ENCODE measurements around the gene LASP1NB.

Gene LASP1NB

GRCh38 chr17:38890410-38890746, 35.0 kb upstream of the LASP1NB start:
- DNase-seq = no peak
- Mint-ChIP-seq H3K9me3 (no peaks in the 10 kb centered on the region), H3K4me3 (peak overlapping the region; percentile 50), H3K36me3 (ENCODE audit: low read depth) (peaks cover 44% of the 10 kb centered on the region), H3K27me3 (no peaks in the 10 kb centered on the region), H3K4me1 (peaks cover 77% of the 10 kb centered on the region), H3K27ac (peak overlapping the region; percentile 62)
- intact Hi-C loops (cut with micrococcal nuclease) = no loop called here

- no peak for DNase-seq
- Mint-ChIP-seq H3K4me1 (peaks cover 69% of the 10 kb centered on the region), H3K4me3 (peak overlapping the region; percentile 27), H3K9me3 (no peaks in the 10 kb centered on the region), H3K36me3 (ENCODE audit: low read depth) (peaks cover 45% of the 10 kb centered on the region), H3K27me3 (no peaks in the 10 kb centered on the region), H3K27ac (peak overlapping the region; percentile 89)
- intact Hi-C loops (cut with micrococcal nuclease) = no loop called here
These were observed 34.0 kb upstream of the LASP1NB start for GRCh38 chr17:38891441-38891840.

- intact Hi-C loops (cut with micrococcal nuclease) = no loop called here
- H3K27me3 Mint-ChIP-seq = no peaks in the 10 kb centered on the region
- no peak for DNase-seq
- peak overlapping the region; percentile 89 for H3K27ac Mint-ChIP-seq
- peaks cover 49% of the 10 kb centered on the region for H3K36me3 Mint-ChIP-seq (ENCODE audit: low read depth)
- H3K4me1 Mint-ChIP-seq = peaks cover 65% of the 10 kb centered on the region
- H3K9me3 Mint-ChIP-seq = no peaks in the 10 kb centered on the region
- H3K4me3 Mint-ChIP-seq = peak overlapping the region; percentile 55
These were observed 33.3 kb upstream of the LASP1NB start for GRCh38 chr17:38892083-38892482.

GRCh38 chr17:38892620-38893019, 32.8 kb upstream of the LASP1NB start:
- H3K36me3 Mint-ChIP-seq (ENCODE audit: low read depth) = peaks cover 55% of the 10 kb centered on the region
- H3K4me3 Mint-ChIP-seq = no peak overlapping the region
- no peaks in the 10 kb centered on the region for H3K9me3 Mint-ChIP-seq
- no peaks in the 10 kb centered on the region for H3K27me3 Mint-ChIP-seq
- peaks cover 67% of the 10 kb centered on the region for H3K4me1 Mint-ChIP-seq
- DNase-seq = no peak
- intact Hi-C loops (cut with micrococcal nuclease) = no loop called here
- peak overlapping the region; percentile 66 for H3K27ac Mint-ChIP-seq

GRCh38 chr17:38893113-38893512, 32.3 kb upstream of the LASP1NB start:
- Mint-ChIP-seq H3K9me3 (no peaks in the 10 kb centered on the region), H3K4me3 (no peak overlapping the region), H3K27ac (peak overlapping the region; percentile 61), H3K36me3 (ENCODE audit: low read depth) (peaks cover 57% of the 10 kb centered on the region), H3K4me1 (peaks cover 68% of the 10 kb centered on the region), H3K27me3 (no peaks in the 10 kb centered on the region)
- DNase-seq = no peak
- intact Hi-C loops (cut with micrococcal nuclease) = no loop called here

- Mint-ChIP-seq H3K27ac (peak overlapping the region; percentile 61), H3K27me3 (no peaks in the 10 kb centered on the region)
- DNase-seq = peak; percentile 73
These were observed 31.8 kb upstream of the LASP1NB start for GRCh38 chr17:38893607-38894006.

GRCh38 chr17:38894276-38894675, 31.1 kb upstream of the LASP1NB start:
- DNase-seq = no peak
- no peaks in the 10 kb centered on the region for H3K27me3 Mint-ChIP-seq
- H3K4me3 Mint-ChIP-seq = peak overlapping the region; percentile 28
- intact Hi-C loops (cut with micrococcal nuclease) = no loop called here
- peaks cover 60% of the 10 kb centered on the region for H3K36me3 Mint-ChIP-seq (ENCODE audit: low read depth)
- peak overlapping the region; percentile 61 for H3K27ac Mint-ChIP-seq
- H3K9me3 Mint-ChIP-seq = no peaks in the 10 kb centered on the region
- H3K4me1 Mint-ChIP-seq = peaks cover 69% of the 10 kb centered on the region

More at GRCh38 chr17:38893607-38894006, 31.8 kb upstream of the LASP1NB start:
- intact Hi-C loops (cut with micrococcal nuclease) = no loop called here
- peaks cover 60% of the 10 kb centered on the region for H3K36me3 Mint-ChIP-seq (ENCODE audit: low read depth)
- peak overlapping the region; percentile 28 for H3K4me3 Mint-ChIP-seq
- no peaks in the 10 kb centered on the region for H3K9me3 Mint-ChIP-seq
- H3K4me1 Mint-ChIP-seq = peaks cover 69% of the 10 kb centered on the region

GRCh38 chr17:38896346-38896954, 29.0 kb upstream of the LASP1NB start:
- peaks cover 60% of the 10 kb centered on the region for H3K4me1 Mint-ChIP-seq
- H3K4me3 Mint-ChIP-seq = no peak overlapping the region
- peak overlapping the region; percentile 91 for H3K27ac Mint-ChIP-seq
- no peaks in the 10 kb centered on the region for H3K27me3 Mint-ChIP-seq
- DNase-seq = no peak
- intact Hi-C loops (cut with micrococcal nuclease) = no loop called here
- peaks cover 60% of the 10 kb centered on the region for H3K36me3 Mint-ChIP-seq (ENCODE audit: low read depth)
- no peaks in the 10 kb centered on the region for H3K9me3 Mint-ChIP-seq

GRCh38 chr17:38897176-38897575, 28.2 kb upstream of the LASP1NB start:
- intact Hi-C loops (cut with micrococcal nuclease) = no loop called here
- Mint-ChIP-seq H3K27me3 (no peaks in the 10 kb centered on the region), H3K4me3 (no peak overlapping the region), H3K27ac (peak overlapping the region; percentile 91), H3K36me3 (ENCODE audit: low read depth) (peaks cover 54% of the 10 kb centered on the region), H3K4me1 (peaks cover 53% of the 10 kb centered on the region), H3K9me3 (no peaks in the 10 kb centered on the region)
- DNase-seq = no peak

- H3K4me1 Mint-ChIP-seq = peaks cover 48% of the 10 kb centered on the region
- H3K27ac Mint-ChIP-seq = peak overlapping the region; percentile 91
- intact Hi-C loops (cut with micrococcal nuclease) = loop anchor here (1.0 to 2.0 kb wide), 4 partner anchors 26 to 73 kb away; partner anchors contain the start of genes CWC25 and RPL23
- peak overlapping the region; percentile 75 for H3K4me3 Mint-ChIP-seq
- peaks cover 52% of the 10 kb centered on the region for H3K36me3 Mint-ChIP-seq (ENCODE audit: low read depth)
- H3K9me3 Mint-ChIP-seq = no peaks in the 10 kb centered on the region
- H3K27me3 Mint-ChIP-seq = no peaks in the 10 kb centered on the region
- DNase-seq = no peak
These were observed 27.6 kb upstream of the LASP1NB start for GRCh38 chr17:38897671-38898290.

GRCh38 chr17:38898291-38898679, 27.1 kb upstream of the LASP1NB start:
- DNase-seq = peak; percentile 77
- no peaks in the 10 kb centered on the region for H3K9me3 Mint-ChIP-seq
- H3K27ac Mint-ChIP-seq = peak overlapping the region; percentile 91
- H3K4me1 Mint-ChIP-seq = peaks cover 47% of the 10 kb centered on the region
- peak overlapping the region; percentile 75 for H3K4me3 Mint-ChIP-seq
- H3K27me3 Mint-ChIP-seq = no peaks in the 10 kb centered on the region
- H3K36me3 Mint-ChIP-seq (ENCODE audit: low read depth) = peaks cover 54% of the 10 kb centered on the region
- intact Hi-C loops (cut with micrococcal nuclease) = loop anchor here (1.0 to 2.0 kb wide), 4 partner anchors 27 to 73 kb away; partner anchors contain the start of genes CWC25 and RPL23

- Mint-ChIP-seq H3K36me3 (ENCODE audit: low read depth) (peaks cover 59% of the 10 kb centered on the region), H3K9me3 (no peaks in the 10 kb centered on the region)
These were observed 26.5 kb upstream of the LASP1NB start for GRCh38 chr17:38898812-38899348.

GRCh38 chr17:38899421-38899820, 26.0 kb upstream of the LASP1NB start:
- peak overlapping the region; percentile 91 for H3K27ac Mint-ChIP-seq
- peaks cover 41% of the 10 kb centered on the region for H3K4me1 Mint-ChIP-seq
- H3K36me3 Mint-ChIP-seq (ENCODE audit: low read depth) = peaks cover 59% of the 10 kb centered on the region
- no peaks in the 10 kb centered on the region for H3K27me3 Mint-ChIP-seq
- peak overlapping the region; percentile 75 for H3K4me3 Mint-ChIP-seq
- intact Hi-C loops (cut with micrococcal nuclease) = loop anchor here (2.0 kb wide), 3 partner anchors 27 to 75 kb away; partner anchors contain the start of genes CWC25 and RPL23
- H3K9me3 Mint-ChIP-seq = no peaks in the 10 kb centered on the region
- no peak for DNase-seq

More at GRCh38 chr17:38898812-38899348, 26.5 kb upstream of the LASP1NB start:
- Mint-ChIP-seq H3K27ac (peak overlapping the region; percentile 91), H3K4me1 (peaks cover 46% of the 10 kb centered on the region), H3K27me3 (no peaks in the 10 kb centered on the region), H3K4me3 (peak overlapping the region; percentile 75)
- peak; percentile 93 for DNase-seq
- intact Hi-C loops (cut with micrococcal nuclease) = loop anchor here (1.0 to 2.0 kb wide), 4 partner anchors 28 to 74 kb away; partner anchors contain the start of genes CWC25 and RPL23

GRCh38 chr17:38900978-38901656, 24.3 kb upstream of the LASP1NB start:
- Mint-ChIP-seq H3K4me3 (peak overlapping the region; percentile 21), H3K27ac (peak overlapping the region; percentile 86), H3K4me1 (peaks cover 40% of the 10 kb centered on the region), H3K9me3 (no peaks in the 10 kb centered on the region), H3K27me3 (no peaks in the 10 kb centered on the region), H3K36me3 (ENCODE audit: low read depth) (peaks cover 62% of the 10 kb centered on the region)
- intact Hi-C loops (cut with micrococcal nuclease) = no loop called here
- peak; percentile 68 for DNase-seq
